ENCODE data around the gene GPBP1L1. TPM values are rescaled to one million over a fixed set of nuclear protein-coding genes. Genes with fewer than 3 reads are reported as not detected.
A peak's percentile ranks its signal among the peaks of the same experiment; 100 is the strongest.

GPBP1L1 gene
- total and polyA plus RNA-seq, 9 of the 15 experiments (the other 6 are each of a cell fraction or from before 2014, with no cell fraction given) = 86.0 to 216 (median 138) TPM

DNA sequence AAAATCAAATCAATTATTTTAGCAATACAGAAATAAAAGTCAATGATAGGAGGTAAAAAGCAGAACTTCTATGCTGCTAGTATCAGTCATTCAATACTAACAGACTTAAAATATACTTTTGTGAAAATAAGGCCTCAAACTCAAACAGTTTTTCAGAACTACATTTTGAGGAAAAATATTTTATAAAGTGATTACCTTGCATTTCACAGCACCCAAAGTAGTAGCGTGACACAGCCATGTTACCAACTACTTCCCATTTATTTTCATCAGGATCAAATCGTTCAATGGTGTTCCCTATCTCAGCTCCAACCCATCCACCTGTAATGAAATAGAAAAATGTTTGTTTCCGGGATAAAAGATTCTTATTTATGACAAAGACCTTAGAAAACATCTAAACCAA lies 30.4 kb upstream of the GPBP1L1 start:
- POLR2A ChIA-PET = interaction anchor here (1.0 to 1.5 kb wide), 2 partner anchors 9 to 12 kb away, joined by 3 to 4 read pairs; no protein-coding TSS in a partner anchor

More for the DNA sequence above, 30.4 kb upstream of the GPBP1L1 start:
- DNase-seq (ENCODE audit: extremely low read depth in 1 of 4, low spot score in 3 of 4) (no peak), FAIRE-seq (no peak), ATAC-seq (no peak)
- Histone ChIP-seq H3K27me3 (ENCODE audit: control insufficient read depth in 2 of 2, insufficient read depth in 2 of 2, low read length in 2 of 2) (no peaks in the 10 kb centered on the region), H3K79me2 (ENCODE audit: control insufficient read depth, insufficient read depth, low read length) (no peaks in the 10 kb centered on the region), H3K4me1 (replicated peaks in 1 of 2; ENCODE audit: control insufficient read depth in 2 of 2, insufficient read depth in 2 of 2, low read length in 2 of 2) (no peaks in the 10 kb centered on the region), H4K20me1 (replicated peaks; ENCODE audit: control insufficient read depth, insufficient read depth, low read length) (no peaks in the 10 kb centered on the region), H3K4me3 (no peak overlapping the region), H3K36me3 (ENCODE audit: control insufficient read depth, insufficient read depth, low read length) (0 out of 3 replicates have a peak, but pooled peaks cover 3% of the 10 kb centered on the region), H3K9me1 (ENCODE audit: control insufficient read depth, insufficient read depth, low read length) (no peaks in the 10 kb centered on the region), H3K27ac (ENCODE audit: extremely low read depth, low read depth, low read length) (no peak overlapping the region), H2AFZ (ENCODE audit: low read depth, low read length) (no peak overlapping the region), H3K9ac (ENCODE audit: insufficient read depth in 1 of 2, low read depth in 2 of 2, low read length in 2 of 2) (no peak overlapping the region), H3K9me3 (replicated peaks; ENCODE audit: control insufficient read depth, insufficient read depth, low read depth, low read length) (no peaks in the 10 kb centered on the region), H3K4me2 (ENCODE audit: insufficient read depth, low read length) (no peak overlapping the region)
- in situ Hi-C loops (cut with MboI) (no loop called here), intact Hi-C loops (cut with micrococcal nuclease) (no loop called here)
- CTCF ChIA-PET (ENCODE audit: low intra/inter-chr PET ratio) = no interaction called here
- BruUV-seq (replicated peaks) = no TSS peak
- 63% methylated on average over 3 of the region's 3 CpGs for WGBS (ENCODE audit: insufficient coverage, low coverage, missing lambda C conversion rate)
- TF ChIP-seq SIN3B (IDR thresholded peaks at IDR 0.05; ENCODE audit: low read depth) (no peak), ZNF23 (CRISPR knock-in tag; IDR thresholded peaks at IDR 0.05) (no peak), ZNF316 (IDR thresholded peaks at IDR 0.05) (peak; percentile 71), MAFK (IDR thresholded peaks at IDR 0.05; ENCODE audit: low read length) (peak; percentile 23; the same call in 1 of the 2 replicates), E2F1 (CRISPR knock-in tag; IDR thresholded peaks at IDR 0.05) (no peak), BHLHE40 (IDR thresholded peaks at IDR 0.05; ENCODE audit: low read length) (no peak), C11orf30 (IDR thresholded peaks at IDR 0.05; ENCODE audit: low read depth) (peak; percentile 32; the same call in 1 of the 2 replicates), MAFF (IDR thresholded peaks at IDR 0.05; ENCODE audit: low read length) (peak; percentile 64), ZZZ3 (IDR thresholded peaks at IDR 0.05) (no peak)

Measured in K562 (cell line).